Prostate gland (tissue), 2 donors: ENCODE measurements around the gene HOOK1.

Experiments used
- CTCF ChIP-seq, 4 experiments: fragments of 200-600 bp in 2 of 4; fragments of 450-650 bp in 2 of 4; sonication (generic) in 2 of 4; IDR thresholded peaks; 1 replicate in 3 of 4; 2 replicates in 1 of 4; pipeline ENCODE4 v1.5.1; 2016 to 2019; ENCODE audit warnings: antibody characterized with exemption in 4 of 4, mild to moderate bottlenecking in 2 of 4, moderate library complexity in 2 of 4
- POLR2A ChIP-seq: fragments of 450-650 bp; IDR thresholded peaks from one replicate; pipeline ENCODE4 v1.6.1; 2016; ENCODE audit warnings: antibody characterized with exemption, mild to moderate bottlenecking
- POLR2AphosphoS5 ChIP-seq: sonication (generic); formaldehyde crosslinking; IDR thresholded peaks from one replicate; pipeline ENCODE4 v1.6.1; 2017; ENCODE audit warnings: antibody characterized with exemption

- TF ChIP-seq CTCF (IDR thresholded peaks at IDR 0.05), result no peak
- no peak for TF ChIP-seq POLR2A
- TF ChIP-seq POLR2AphosphoS5, result no peak
These were observed 66.0 kb downstream of the HOOK1 start for GRCh38 chr1:59880735-59881134.
